Measurements from ENCODE around the gene LIX1L. TPM values are rescaled to one million over a fixed set of nuclear protein-coding genes. Genes with fewer than 3 reads are reported as not detected.

Gene LIX1L
- total and polyA plus RNA-seq, 10 donors: 11.0 to 52.9 (median 36.3) TPM

DNA sequence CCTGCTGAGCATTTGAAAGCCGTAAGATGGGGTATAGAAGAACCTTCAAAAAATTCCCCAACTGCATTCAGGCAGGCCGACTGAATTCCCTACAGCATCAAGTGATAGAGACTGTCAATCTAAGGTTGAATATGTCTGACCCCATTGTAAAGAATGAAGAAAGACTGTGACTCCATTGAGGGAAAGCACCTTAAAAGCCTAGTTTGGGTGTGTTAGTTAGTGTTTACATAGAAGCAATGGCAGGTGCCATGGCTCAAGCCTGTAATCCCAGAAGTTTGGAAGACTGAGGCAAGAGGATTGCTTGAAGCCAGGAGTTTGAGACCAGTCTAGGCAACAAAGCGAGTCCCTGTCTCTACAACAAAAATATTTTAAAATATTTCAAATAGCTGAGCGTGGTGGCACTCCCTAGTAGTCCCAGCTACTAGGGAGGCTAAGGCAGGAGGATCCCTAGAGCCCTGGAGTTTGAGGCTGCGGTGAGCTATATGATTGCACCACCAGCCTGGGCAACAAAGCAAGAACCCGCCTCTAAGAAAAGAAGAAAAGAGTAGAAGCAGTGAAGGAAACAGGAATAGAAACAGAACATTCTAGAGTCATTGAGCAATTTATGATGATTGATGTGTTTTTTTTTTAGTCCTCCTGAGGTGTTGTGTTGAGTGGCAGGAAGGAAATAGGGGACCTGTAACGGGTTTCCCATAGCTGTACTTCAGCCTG, 22.1 kb upstream of the LIX1L start:
- Histone ChIP-seq H3K4me1 (peaks cover 68 to 82% (median 80%) of the 10 kb centered on the region in 6 donors), H3K36me3 (peaks cover 0 to 11% (median 0%) of the 10 kb centered on the region in 6 donors), H3K4me3 (peak overlapping the region in 5 of 8 donors; percentile 2 to 61 (median 10)), H3K27ac (peak overlapping the region; percentile 94 to 100 (median 99)), H3K27me3 (replicated peaks in 1 of 7) (no peaks in the 10 kb centered on the region), H3K9me3 (no peaks in the 10 kb centered on the region)
- WGBS, 5 donors: 16 to 24% (median 21%) methylated on average over 7 of the region's 7 CpGs
- intact Hi-C loops (cut with DNase I; ENCODE audit: low total_unique reads): loop anchor here (5.0 kb wide), 1 partner anchor 32 kb away; no protein-coding TSS in a partner anchor
- TF ChIP-seq POLR2A (IDR thresholded peaks at IDR 0.05) (no peak), POLR2AphosphoS5 (IDR thresholded peaks at IDR 0.05) (peak in 2 of 3 donors; percentile 1 to 65)
- no peak for DNase-seq

DNA sequence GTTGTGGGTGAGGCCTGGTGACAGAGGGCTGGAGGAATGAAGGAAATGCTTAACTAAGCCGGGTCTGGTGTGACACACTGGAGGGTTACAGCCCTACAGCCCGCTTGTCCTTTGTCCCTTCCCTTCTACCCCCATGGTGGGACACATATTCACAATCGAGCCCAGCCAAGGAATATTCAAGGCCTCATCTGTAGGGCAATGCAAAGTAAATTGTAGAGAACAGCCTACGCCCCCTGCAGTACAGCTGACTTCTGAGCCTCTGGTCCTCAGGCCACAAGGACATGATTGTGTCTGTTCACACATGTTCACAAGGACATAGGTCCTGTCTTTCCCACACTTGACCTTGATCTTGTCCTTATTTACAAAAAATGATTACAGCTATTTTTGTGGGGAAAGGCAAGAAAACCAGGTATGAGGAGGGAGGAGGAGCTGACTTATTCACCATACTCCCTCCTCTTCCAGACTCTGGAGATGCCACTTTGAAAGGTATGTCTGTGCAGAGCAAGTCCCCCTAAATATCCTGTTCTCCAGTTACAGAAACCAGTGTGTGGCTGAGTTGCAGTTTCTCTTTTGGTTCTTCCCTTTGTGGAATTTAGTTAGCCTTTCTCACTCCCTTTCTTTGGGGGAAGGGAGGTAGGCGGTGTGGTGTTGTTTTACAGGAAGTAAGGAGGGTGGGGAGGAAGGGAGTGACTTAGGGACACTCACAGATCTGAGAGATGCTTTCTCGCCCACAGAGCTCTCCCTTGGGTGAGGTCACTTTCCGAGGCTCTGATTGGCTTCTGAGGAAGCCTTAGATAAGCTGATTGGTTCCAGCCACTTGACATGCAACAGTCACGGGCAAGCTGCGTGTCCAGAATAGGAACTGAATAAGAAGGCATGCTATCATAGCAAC, 21.3 kb upstream of the LIX1L start:
- 7 to 12% (median 9%) methylated on average over 9 of the region's 9 CpGs for WGBS, 5 donors
- peak overlapping the region in 6 of 8 donors; percentile 2 to 61 (median 18) for H3K4me3 ChIP-seq
- TF ChIP-seq POLR2A (IDR thresholded peaks at IDR 0.05): peak; percentile 28 to 65 (median 53)
- TF ChIP-seq, protein P1, sequence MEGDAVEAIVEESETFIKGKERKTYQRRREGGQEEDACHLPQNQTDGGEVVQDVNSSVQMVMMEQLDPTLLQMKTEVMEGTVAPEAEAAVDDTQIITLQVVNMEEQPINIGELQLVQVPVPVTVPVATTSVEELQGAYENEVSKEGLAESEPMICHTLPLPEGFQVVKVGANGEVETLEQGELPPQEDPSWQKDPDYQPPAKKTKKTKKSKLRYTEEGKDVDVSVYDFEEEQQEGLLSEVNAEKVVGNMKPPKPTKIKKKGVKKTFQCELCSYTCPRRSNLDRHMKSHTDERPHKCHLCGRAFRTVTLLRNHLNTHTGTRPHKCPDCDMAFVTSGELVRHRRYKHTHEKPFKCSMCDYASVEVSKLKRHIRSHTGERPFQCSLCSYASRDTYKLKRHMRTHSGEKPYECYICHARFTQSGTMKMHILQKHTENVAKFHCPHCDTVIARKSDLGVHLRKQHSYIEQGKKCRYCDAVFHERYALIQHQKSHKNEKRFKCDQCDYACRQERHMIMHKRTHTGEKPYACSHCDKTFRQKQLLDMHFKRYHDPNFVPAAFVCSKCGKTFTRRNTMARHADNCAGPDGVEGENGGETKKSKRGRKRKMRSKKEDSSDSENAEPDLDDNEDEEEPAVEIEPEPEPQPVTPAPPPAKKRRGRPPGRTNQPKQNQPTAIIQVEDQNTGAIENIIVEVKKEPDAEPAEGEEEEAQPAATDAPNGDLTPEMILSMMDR (IDR thresholded peaks at IDR 0.05 in 8 of 11, conservative IDR thresholded peaks at IDR 0.05 in 3 of 11): peak in 6 of 11 experiments; percentile 5 to 31 (median 24)
- TF ChIP-seq POLR2AphosphoS5 (IDR thresholded peaks at IDR 0.05): peak in 2 of 3 donors; percentile 67 to 96

DNA sequence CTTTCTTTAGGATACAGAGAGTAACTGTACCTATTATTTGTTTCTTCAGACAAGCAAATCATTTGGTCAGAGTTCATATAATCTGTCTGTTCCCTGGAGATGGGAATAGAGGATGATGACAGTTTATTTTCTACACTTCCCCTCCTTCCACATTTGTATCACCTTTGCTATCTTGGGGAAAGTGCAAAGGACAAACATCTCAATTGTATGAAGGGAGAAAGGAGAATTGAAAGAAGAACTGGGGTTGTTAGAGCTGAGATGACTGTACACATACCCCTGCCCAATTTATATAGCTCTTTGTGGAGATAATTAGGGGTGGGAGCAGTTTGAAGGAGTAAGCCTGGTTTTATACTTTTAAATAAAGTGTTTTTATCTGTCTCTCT, 20.6 kb upstream of the LIX1L start:
- Histone ChIP-seq H3K4me1 (peaks cover 56 to 67% (median 66%) of the 10 kb centered on the region in 6 donors), H3K27me3 (replicated peaks in 1 of 7) (no peaks in the 10 kb centered on the region), H3K4me3 (peak overlapping the region in 6 of 8 donors; percentile 2 to 61 (median 18)), H3K9me3 (no peaks in the 10 kb centered on the region), H3K27ac (peak overlapping the region; percentile 94 to 100 (median 99)), H3K36me3 (peaks cover 0 to 14% (median 0%) of the 10 kb centered on the region in 6 donors)
- no peak for DNase-seq
- intact Hi-C loops (cut with DNase I; ENCODE audit: low total_unique reads): loop anchor here (5.0 kb wide), 1 partner anchor 34 kb away; no protein-coding TSS in a partner anchor
- TF ChIP-seq, protein P1 (IDR thresholded peaks at IDR 0.05 in 8 of 11, conservative IDR thresholded peaks at IDR 0.05 in 3 of 11): no peak
- TF ChIP-seq POLR2AphosphoS5 (IDR thresholded peaks at IDR 0.05): no peak
- TF ChIP-seq POLR2A (IDR thresholded peaks at IDR 0.05): no peak

More for the DNA sequence above, 21.3 kb upstream of the LIX1L start:
- Histone ChIP-seq H3K9me3 (no peaks in the 10 kb centered on the region), H3K36me3 (peaks cover 0 to 14% (median 0%) of the 10 kb centered on the region in 6 donors), H3K27ac (peak overlapping the region; percentile 94 to 100 (median 99)), H3K27me3 (replicated peaks in 1 of 7) (no peaks in the 10 kb centered on the region), H3K4me1 (peaks cover 60 to 74% (median 72%) of the 10 kb centered on the region in 6 donors)
- intact Hi-C loops (cut with DNase I; ENCODE audit: low total_unique reads): loop anchor here (5.0 kb wide), 1 partner anchor 33 kb away; no protein-coding TSS in a partner anchor
- DNase-seq: peak; percentile 92

Measured in spleen (tissue), 11 donors.